Astrocyte (in vitro differentiated cells and primary cell): ENCODE data around the gene EIF4G2. TPM values are rescaled to one million over a fixed set of nuclear protein-coding genes. Genes with fewer than 3 reads are reported as not detected.

Source experiments
- DNase-seq: peaks from one replicate; pipeline ENCODE4 v3.0.0-alpha.2; 2010; ENCODE audit warnings: low read depth
- FAIRE-seq: peaks from 2 replicates; lab custom pipeline; 2011; peaks lifted over from hg19 to GRCh38; lab: Jason Lieb, UNC
- H2AFZ ChIP-seq: 2 replicates; pipeline ENCODE4 v1.6.0; 2012; ENCODE audit warnings: low read depth, low read length, inconsistent platforms
- H3K27ac ChIP-seq: 2 replicates; pipeline ENCODE4 v1.5.1; 2011; ENCODE audit warnings: low read depth, low read length, inconsistent platforms
- H3K27me3 ChIP-seq: 2 replicates; pipeline ENCODE4 v1.6.0; 2011; ENCODE audit warnings: low read length, inconsistent platforms; ENCODE audit not compliant: insufficient read depth
- H3K36me3 ChIP-seq: 2 replicates; pipeline ENCODE4 v1.5.1; 2011; ENCODE audit warnings: low read length, inconsistent platforms; ENCODE audit not compliant: insufficient read depth
- H3K4me1 ChIP-seq: 2 replicates; pipeline ENCODE4 v1.5.1; 2011; ENCODE audit warnings: low read length, inconsistent platforms; ENCODE audit not compliant: insufficient read depth
- H3K4me2 ChIP-seq: 2 replicates; pipeline ENCODE4 v1.6.0; 2012; ENCODE audit warnings: low read length, inconsistent platforms
- H3K4me3 ChIP-seq: 2 replicates; pipeline ENCODE4 v1.5.1; 2011; ENCODE audit warnings: low read depth, mild to moderate bottlenecking, low read length, inconsistent platforms; ENCODE audit not compliant: insufficient read depth
- H3K79me2 ChIP-seq: 2 replicates; pipeline ENCODE4 v1.6.0; 2012; ENCODE audit warnings: mild to moderate bottlenecking, low read length, inconsistent platforms; ENCODE audit not compliant: insufficient read depth
- H3K9ac ChIP-seq: 2 replicates; pipeline ENCODE4 v1.6.0; 2012; ENCODE audit warnings: mild to moderate bottlenecking, low read length, inconsistent platforms
- H3K9me3 ChIP-seq: 2 replicates; pipeline ENCODE4 v1.5.1; 2012; ENCODE audit warnings: low read depth, mild to moderate bottlenecking, low read length, inconsistent platforms; ENCODE audit not compliant: insufficient read depth
- H4K20me1 ChIP-seq: 2 replicates; pipeline ENCODE4 v1.6.0; 2012; ENCODE audit warnings: low read length, inconsistent platforms; ENCODE audit not compliant: insufficient read depth
- H3K27ac Mint-ChIP-seq: one replicate; pipeline ENCODE4 v1.8.0; 2021; ENCODE audit warnings: mild to moderate bottlenecking, mixed read lengths; ENCODE audit not compliant: unreplicated experiment
- H3K27me3 Mint-ChIP-seq: one replicate; pipeline ENCODE4 v1.8.0; 2021; ENCODE audit warnings: low read depth, mixed read lengths; ENCODE audit not compliant: unreplicated experiment
- H3K36me3 Mint-ChIP-seq: one replicate; pipeline ENCODE4 v1.8.0; 2021; ENCODE audit warnings: low read depth, mixed read lengths; ENCODE audit not compliant: unreplicated experiment
- H3K4me1 Mint-ChIP-seq: one replicate; pipeline ENCODE4 v1.8.0; 2021; ENCODE audit warnings: low read depth, mixed read lengths; ENCODE audit not compliant: unreplicated experiment
- H3K4me3 Mint-ChIP-seq: one replicate; pipeline ENCODE4 v1.8.0; 2021; ENCODE audit warnings: mild to moderate bottlenecking, moderate library complexity, mixed read lengths; ENCODE audit not compliant: unreplicated experiment
- H3K9me3 Mint-ChIP-seq: one replicate; pipeline ENCODE4 v1.8.0; 2021; ENCODE audit warnings: mild to moderate bottlenecking, mixed read lengths; ENCODE audit not compliant: unreplicated experiment
- CTCF ChIP-seq: IDR thresholded peaks from 2 replicates; pipeline ENCODE4 v1.5.1; 2011; ENCODE audit warnings: low read depth, mild to moderate bottlenecking, inconsistent platforms, low read length, moderate library complexity; ENCODE audit not compliant: insufficient read depth
- EZH2 ChIP-seq: IDR thresholded peaks from 2 replicates; pipeline ENCODE4 v1.6.1; 2012; ENCODE audit warnings: mild to moderate bottlenecking, low read length, inconsistent platforms; ENCODE audit not compliant: insufficient read depth
- total RNA-seq: library from RNA; stranded (reverse); gene quantifications from 2 replicates; pipeline ENCODE4 v1.2.1, GENCODE V29; 2021

The EIF4G2 gene
- total RNA-seq, 1 donor from 2014 or later, result 1,364 TPM

GRCh38 chr11:10805741-10806140 is 3.0 kb downstream of the EIF4G2 start:
- Histone ChIP-seq H2AFZ (no peak overlapping the region), H3K4me2 (peak overlapping the region; percentile 94), H3K9me3 (no peaks in the 10 kb centered on the region), H3K4me1 (peaks cover 24% of the 10 kb centered on the region), H3K27ac (no peak overlapping the region), H3K36me3 (peaks cover 64% of the 10 kb centered on the region), H3K9ac (peak overlapping the region; percentile 99), H3K27me3 (no peaks in the 10 kb centered on the region), H4K20me1 (peaks cover 76% of the 10 kb centered on the region), H3K79me2 (peaks cover 78% of the 10 kb centered on the region), H3K4me3 (peak overlapping the region; percentile 96)
- DNase-seq, result no peak
- Mint-ChIP-seq H3K4me3 (peak overlapping the region; percentile 97), H3K9me3 (no peaks in the 10 kb centered on the region), H3K4me1 (peaks cover 37% of the 10 kb centered on the region), H3K27me3 (no peaks in the 10 kb centered on the region), H3K36me3 (peaks cover 46% of the 10 kb centered on the region), H3K27ac (peak overlapping the region; percentile 5)
- no peak for FAIRE-seq
- TF ChIP-seq EZH2 (no peak), CTCF (no peak)

- H2AFZ ChIP-seq, result no peak overlapping the region
- Mint-ChIP-seq H3K4me1 (peaks cover 34% of the 10 kb centered on the region), H3K27ac (peak overlapping the region; percentile 27), H3K4me3 (peak overlapping the region; percentile 42), H3K9me3 (no peaks in the 10 kb centered on the region), H3K36me3 (peaks cover 55% of the 10 kb centered on the region), H3K27me3 (no peaks in the 10 kb centered on the region)
- H3K4me2 ChIP-seq, result no peak overlapping the region
- H3K9me3 ChIP-seq, result no peaks in the 10 kb centered on the region
- no peak for TF ChIP-seq CTCF
- TF ChIP-seq EZH2, result no peak
- no peaks in the 10 kb centered on the region for H3K27me3 ChIP-seq
- DNase-seq (no peak), FAIRE-seq (no peak)
- peak overlapping the region; percentile 14 for H3K9ac ChIP-seq
- H3K27ac ChIP-seq, result no peak overlapping the region
- peaks cover 85% of the 10 kb centered on the region for H3K36me3 ChIP-seq
- H3K79me2 ChIP-seq, result peaks cover 80% of the 10 kb centered on the region
- peaks cover 18% of the 10 kb centered on the region for H3K4me1 ChIP-seq
- peaks cover 97% of the 10 kb centered on the region for H4K20me1 ChIP-seq
- H3K4me3 ChIP-seq, result no peak overlapping the region
These were observed 5.0 kb downstream of the EIF4G2 start for GRCh38 chr11:10803676-10804075.

GRCh38 chr11:10800292-10800691 is 8.4 kb downstream of the EIF4G2 start:
- Mint-ChIP-seq H3K27ac (no peak overlapping the region), H3K4me3 (no peak overlapping the region), H3K36me3 (peaks cover 45% of the 10 kb centered on the region), H3K27me3 (no peaks in the 10 kb centered on the region), H3K9me3 (no peaks in the 10 kb centered on the region), H3K4me1 (peaks cover 28% of the 10 kb centered on the region)
- peaks cover 100% of the 10 kb centered on the region for H4K20me1 ChIP-seq
- H3K36me3 ChIP-seq, result peaks cover 94% of the 10 kb centered on the region
- H3K79me2 ChIP-seq, result peaks cover 46% of the 10 kb centered on the region
- FAIRE-seq (no peak), DNase-seq (no peak)
- no peaks in the 10 kb centered on the region for H3K27me3 ChIP-seq
- H3K4me3 ChIP-seq, result no peak overlapping the region
- no peak overlapping the region for H3K27ac ChIP-seq
- no peaks in the 10 kb centered on the region for H3K9me3 ChIP-seq
- TF ChIP-seq CTCF, result no peak
- TF ChIP-seq EZH2, result no peak
- peaks cover 4% of the 10 kb centered on the region for H3K4me1 ChIP-seq
- H3K9ac ChIP-seq, result no peak overlapping the region
- no peak overlapping the region for H3K4me2 ChIP-seq
- H2AFZ ChIP-seq, result no peak overlapping the region
